Measurements from ENCODE around the gene SKA2.
"Not testable (repeated sequence)": the region's sequence is repeated elsewhere in the genome, so short reads cannot be mapped to it uniquely, and the experiment has no call there.

SKA2 gene

DNA sequence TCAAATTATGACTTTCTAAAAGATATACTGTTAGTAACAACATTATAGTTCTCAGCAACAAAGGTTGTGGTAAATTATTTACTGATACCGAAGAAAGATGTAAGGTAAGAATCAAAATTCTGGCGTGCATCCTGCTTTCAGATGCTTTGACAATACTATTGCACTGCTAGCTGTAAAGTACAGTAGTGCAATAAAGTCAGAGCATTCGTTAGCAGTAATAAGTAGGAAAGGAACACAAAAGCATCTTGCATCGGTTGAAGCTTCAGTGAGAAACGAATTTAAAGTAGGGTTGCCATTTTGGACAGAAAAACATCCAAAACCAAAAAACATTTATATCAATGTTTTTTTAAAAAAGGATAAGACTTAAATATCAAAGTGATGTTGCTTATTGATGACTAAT, 4.0 kb downstream of the SKA2 start:
- DNase-seq = no peak

DNA sequence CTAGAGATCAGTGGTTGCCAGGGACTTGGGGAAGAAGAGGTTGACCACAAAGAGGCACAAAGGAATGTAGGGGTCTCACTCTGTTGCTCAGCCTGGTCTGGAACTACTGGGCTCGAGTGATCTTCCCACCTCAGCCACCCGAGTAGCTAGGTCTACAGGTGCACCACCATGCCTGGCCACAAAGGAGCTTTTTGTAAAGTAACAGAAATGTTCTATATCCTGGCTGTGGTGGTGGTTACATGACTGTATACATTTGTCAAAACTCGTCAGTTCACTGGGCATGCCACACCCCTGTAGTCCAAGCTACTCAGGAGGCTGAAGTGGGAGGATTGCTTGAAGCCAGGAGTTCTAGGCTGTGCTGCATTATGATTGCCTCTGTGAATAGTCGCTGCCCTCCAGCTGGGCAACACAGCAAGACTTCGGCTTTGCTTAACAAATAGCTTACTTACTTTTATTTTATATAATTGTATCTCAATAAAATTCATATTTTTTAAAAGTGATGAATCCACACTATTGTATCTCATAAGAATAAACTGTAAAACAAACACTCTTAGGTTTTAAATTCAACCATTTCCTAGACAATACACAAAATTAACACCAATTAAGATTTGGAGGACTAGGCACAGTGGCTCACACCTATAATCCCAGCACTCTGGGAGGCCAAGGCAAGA, 5.0 kb downstream of the SKA2 start:
- no peak for DNase-seq

DNA sequence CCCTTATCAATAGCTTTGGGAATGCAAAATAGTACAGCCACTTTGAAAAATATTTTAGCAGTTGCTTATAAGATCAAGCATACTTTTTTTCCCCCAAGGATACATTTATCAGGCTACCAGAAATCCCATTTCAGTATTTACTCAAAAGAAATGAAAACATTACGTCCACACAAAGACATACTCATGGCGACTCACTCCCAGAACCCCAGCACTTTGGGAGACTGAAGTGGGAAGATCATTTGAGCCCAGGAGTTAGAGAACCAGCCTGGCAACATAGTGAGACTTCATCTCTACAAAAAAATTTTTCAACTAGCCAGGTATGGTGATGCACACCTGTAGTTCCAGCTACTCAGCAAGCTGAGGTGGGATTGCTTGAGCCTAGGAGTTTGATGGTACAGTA, 5.9 kb downstream of the SKA2 start:
- DNase-seq = no peak

DNA sequence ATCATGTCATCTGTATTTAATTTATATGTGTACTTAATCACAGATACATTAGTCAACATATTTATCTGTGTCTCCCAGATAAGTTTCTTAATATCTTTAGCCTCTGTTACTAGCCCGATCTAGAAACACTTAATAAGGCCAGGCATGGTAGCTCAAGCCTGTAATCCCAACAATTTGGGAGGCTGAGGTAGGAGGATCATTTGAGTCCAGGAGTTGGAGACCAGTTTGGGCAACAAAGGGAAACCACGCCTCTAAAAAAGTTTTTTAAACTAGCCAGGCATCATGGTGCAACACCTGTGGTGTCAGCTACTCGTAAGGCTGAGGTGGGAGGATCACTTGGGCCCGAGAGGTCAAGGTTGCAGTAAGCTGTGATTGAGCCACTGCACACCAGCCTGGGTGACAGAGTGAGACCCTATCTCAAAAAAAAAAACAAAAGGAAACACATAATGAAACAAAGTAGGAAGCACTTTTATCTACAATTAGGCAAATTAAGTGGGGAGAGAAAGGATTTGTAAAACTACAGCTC, 9.4 kb downstream of the SKA2 start:
- no peak for DNase-seq

DNA sequence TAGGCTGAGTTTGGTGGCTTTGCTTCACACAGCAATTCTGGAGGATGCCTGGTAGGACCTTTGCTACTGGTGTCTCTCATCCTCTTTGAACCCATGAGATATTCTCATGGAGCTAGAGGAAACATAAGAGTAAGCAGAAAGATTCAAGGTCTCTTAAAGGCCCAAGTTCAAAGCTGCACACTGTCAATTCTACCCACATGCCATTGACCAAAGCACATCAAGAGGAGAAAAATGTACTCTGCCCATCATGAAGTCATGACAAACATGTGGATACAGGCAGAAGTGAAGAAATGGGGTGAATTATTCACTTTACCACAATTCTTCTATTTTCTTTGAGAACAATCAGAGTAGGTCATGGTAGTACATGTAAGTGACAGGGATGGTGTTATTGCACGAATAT, 13.1 kb downstream of the SKA2 start:
- no peak for DNase-seq

DNA sequence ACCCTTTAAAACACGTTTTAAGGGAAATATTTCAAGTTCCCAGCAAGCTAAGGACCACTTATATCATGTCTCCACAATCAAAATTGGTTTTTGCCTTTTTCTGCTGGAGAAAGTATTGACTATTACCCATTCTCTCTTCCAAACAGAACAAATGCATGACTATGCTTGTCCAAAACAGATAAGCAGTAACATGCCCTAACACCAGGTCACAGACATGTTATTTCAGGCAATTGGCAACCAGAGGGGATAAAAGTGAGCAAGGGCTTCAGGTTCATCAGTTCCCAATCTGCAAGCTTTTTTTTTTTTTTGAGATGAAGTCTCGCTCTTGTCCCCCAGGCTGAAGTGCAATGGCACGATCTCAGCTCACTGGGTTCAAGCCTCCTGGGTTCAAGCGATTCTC, 15.0 kb downstream of the SKA2 start:
- DNase-seq = no peak

DNA sequence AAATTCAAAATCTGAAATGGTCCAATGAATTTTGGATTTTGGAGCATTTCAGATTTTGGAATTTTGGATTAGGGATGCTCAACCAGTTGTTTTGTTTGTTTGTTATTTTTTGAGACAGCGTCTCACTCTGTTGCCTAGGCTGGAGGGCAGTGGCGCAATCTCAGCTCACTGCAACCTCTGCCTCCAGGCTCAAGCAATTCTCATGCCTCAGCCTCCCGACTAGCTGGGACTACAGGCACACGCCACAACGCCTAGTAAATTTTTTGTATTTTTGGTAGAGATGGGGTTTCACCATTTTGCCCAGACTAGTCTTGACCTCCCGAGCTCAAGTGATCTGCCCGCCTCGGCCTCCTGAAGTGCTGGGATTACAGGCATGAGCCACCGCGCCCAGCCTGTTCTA, 16.6 kb downstream of the SKA2 start:
- not testable (repeated sequence) for DNase-seq

DNA sequence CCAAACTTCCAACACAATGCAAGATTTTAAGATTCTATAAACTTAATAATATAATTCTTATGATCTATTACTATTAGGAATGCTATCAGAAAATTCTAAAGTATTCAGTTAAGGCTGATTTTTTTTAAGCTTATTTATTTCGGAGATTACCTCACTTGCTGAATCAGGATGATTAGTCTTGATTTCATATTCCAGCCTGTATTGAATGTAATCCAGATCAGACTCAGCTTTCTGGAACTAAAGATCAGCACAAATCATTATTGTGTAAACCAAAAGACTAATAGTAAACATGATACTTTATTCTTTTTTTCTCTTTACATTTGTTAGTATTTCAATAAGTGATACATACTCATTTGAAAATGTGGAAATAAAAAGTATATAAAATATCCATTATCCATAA, 23.9 kb downstream of the SKA2 start:
- DNase-seq = no peak

DNA sequence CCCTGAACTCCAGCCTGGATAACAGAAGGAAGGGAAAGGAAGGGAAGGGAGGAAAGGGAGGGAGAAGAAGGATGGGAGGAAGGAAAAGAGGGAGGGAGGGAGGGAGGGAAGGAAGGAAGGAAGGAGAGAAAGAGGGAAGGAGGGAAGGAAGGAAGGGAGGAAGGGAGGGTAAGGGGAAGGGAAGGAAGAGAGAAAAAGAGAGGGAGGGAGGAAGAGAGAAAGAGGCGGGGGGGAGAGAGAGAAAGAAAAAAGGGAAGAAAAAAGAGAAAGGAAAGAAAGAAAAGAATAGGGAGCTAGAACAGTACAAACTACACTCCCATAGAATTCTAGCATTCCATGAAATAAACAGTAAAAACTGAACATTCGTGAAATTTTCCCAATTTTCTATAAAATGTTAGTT, 25.2 kb downstream of the SKA2 start:
- no peak for DNase-seq

DNA sequence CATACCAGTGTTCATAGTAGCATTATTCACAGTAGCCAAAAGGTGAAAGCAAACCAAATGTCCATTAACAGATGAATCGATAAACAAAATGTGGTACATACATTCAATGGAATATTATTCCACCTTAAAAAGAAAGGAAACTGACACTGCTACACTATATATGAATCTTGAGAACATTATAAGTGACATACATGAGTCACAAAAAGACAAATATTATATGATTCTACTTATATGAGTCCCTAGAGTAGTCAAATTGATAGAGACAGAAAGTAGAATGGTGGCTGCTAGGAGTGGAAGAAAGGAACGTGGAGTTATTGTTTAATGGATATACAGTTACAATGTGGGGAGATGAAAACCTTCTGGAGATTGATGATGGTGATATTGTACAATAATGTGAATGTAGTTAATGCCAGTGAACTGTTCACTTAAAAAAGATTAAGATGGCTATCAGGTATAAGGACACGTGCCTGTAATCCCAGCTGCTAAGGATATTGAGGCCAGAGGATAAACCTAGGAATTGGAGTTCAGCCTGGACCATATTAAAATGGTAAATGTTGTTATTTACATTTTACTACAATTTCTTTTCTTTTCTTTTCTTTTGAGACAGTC, 28.1 kb downstream of the SKA2 start:
- no peak for DNase-seq

DNA sequence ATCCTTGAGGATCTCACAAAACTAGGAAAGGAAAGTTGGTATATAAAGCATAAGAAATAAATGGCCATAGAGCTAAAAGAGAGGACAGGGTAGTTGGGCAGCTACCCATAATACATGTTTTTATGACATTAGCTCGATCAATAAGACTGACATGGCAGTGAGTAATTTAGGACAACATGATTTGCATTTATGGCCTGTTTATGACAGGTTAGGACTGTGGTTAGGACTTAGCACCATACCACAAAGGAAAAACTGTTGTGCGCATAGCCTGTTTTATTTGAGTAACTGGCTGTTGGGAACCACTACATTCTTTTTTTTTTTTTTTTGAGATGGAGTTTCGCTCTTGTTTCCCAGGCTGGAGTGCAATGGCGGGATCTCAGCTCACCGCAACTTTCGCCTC, 30.3 kb downstream of the SKA2 start:
- no peak for DNase-seq

DNA sequence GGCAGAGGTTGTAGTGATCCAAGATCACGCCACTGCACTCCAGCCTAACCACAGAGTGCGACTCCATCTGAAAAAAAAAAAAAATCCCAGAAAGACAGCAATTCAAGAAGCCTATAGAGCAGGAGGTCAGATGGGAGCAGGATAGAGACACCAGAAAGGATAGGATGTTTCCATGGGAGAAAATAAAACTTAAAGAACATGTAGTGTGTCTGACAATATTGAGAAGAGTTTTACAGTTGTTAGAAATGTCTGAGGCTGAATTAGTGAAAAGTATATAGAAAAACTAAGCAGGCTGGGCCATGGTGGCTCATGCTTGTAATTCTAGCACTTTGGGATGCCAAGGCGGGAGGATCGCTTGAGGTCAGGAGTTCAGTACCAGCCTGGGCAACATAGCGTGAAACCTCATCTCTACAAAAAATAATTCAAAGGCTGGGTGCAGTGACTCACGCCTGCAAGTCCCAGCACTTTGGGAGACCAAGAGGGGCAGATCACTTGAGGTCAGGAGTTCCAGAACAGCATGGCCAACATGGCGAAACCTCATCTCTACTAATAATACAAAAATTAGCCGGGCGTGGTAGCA, 33.0 kb downstream of the SKA2 start:
- no peak for DNase-seq

DNA sequence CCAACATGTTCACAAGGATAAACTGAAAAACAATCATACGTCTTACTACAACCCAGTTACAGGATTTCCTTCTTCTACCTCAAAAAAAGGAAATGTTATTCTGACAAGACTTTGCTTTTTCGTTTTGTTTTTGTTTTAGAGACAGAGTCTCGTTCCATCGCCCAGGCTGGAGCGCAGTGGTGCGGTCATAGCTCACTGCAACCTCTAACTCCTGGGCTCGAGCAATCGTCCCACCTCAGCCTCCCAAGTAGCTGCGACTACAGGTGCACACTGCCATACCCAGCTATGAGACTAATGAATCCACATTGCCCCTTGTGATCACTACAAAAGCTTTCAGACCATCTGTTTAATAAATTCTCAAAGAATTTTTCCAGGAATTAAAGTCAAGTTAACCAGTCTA, 39.5 kb downstream of the SKA2 start:
- DNase-seq = no peak

DNA sequence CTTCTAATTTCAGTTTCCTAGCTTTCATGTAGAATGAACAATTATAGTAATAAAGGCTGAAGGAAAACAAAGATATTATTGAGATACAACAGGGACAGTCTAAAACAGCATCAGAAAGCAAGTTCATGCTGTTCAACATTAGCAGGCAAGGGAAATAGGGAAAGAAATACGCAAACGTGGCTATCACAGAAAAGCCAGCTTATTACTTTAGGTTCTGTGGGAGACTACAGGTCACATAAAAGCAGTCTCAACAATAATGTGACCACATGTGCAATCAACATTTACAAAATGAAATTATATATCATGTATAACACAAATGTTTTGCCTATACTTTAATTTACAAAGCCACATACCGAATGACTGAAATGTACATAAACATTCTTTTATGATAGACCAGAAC, 43.4 kb downstream of the SKA2 start:
- no peak for DNase-seq

DNA sequence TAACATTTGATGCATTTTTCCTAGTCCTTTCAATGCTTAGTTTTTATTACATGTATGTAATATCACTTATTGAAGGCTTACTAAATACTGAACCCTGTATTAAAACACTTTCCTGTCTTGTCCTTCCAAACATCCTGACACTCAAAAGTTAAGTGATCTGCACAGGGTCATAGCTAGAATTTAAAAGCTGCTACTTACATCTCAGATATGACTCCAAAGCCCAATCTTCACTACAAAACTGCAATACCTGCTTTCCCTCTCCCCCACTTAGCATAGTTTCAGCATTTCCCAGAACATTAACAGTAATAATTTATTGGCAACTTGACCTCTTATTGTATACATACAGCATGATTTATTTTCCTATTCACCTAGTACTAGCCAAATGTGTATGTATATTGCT, 44.0 kb downstream of the SKA2 start:
- DNase-seq = no peak

DNA sequence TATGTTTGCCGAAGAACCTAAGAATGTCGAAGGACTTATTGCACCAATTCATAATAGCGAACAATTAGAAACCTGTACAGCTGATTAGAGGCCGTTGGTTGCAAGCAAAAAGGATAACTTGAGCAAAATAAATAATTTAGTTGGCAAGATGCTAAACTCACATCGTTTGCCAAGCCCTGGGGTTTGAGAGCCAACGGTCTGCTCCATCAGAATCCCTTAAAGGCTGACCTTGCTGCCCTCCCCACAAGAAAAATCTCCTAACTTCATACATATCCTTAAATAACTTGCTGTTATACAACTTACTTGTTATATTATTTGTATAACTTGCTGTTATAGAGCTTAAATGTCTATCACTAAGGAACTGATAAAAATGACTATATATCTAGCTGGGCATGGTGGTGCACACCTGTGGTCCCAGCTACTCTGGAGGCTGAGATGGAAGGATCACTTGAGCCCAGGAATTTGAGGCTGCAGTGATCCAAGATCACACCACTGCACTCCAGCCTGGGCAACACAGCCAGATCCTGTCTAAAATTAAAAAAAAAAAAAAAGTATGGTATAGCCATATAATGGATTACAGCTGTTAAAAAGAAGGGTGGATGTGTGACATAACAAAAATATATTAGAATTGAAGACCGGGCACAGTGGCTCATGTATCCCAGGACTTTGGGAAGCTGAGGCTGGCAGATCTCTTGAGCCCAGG, 46.4 kb downstream of the SKA2 start:
- DNase-seq = no peak

DNA sequence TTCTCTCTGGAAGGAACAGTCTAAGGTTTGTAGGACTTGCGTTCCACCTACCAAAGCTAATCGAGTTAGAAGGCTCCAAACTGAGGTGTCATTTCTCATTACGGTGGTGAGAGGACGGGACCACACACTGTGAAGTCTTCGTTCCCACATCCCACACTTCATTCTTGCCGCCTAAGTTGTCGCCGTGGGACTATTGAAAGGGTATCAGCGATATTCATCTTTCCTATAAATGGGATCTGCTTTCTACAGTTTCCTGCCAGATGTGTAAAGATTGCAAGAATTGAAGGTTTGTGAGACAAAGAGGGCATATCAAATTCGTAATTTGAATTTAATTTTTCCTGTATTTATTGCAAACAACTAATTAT, 47.7 kb downstream of the SKA2 start:
- DNase-seq = no peak

DNA sequence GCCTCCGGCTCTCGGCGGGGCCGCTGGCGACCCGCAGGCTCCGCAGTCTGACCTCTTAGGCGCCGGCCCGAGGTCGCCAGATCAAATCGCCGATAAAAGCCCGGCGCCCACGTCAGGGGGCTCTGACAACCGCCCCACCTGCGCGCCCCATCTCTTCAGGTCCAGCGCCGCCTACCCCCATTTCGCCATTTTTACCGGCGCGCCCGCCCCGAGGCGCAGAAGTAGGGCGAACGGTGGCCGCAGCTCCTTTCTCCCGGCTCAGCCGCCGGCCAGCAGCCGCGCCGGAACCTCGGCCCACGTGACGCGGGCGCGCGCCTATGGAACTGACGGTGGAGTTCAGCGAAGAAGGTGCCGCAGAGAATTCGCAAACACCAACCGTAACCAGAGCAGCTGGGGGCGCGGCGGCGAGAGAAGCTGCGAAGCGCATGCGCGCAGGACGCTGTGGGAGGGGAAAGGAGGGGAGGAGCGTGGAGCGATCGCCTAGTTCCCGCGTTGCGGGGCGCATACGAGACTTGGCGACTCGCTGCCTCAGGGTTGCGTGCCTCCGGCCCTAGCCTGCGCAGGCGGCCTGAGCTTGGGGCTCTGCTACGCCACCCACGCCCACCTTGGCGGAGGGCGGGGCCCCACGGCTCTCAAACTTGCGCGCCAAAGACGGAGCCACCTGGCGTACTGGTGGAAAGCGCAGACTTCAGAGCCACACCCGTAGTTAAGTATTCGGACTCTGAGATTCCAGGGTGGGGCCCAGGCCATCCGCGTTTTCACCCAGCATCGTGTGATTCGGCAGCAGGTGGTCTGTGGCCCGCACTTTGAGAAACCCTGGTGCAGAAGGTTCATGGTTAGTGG, 48.3 kb downstream of the SKA2 start, which contains the start of gene TRIM37:
TSS of gene TRIM37 (minus strand) at position 418 of the 843 bp plus-strand sequence. CDS start 419 bp downstream, outside the sequence.
- DNase-seq = peak; percentile 61

DNA sequence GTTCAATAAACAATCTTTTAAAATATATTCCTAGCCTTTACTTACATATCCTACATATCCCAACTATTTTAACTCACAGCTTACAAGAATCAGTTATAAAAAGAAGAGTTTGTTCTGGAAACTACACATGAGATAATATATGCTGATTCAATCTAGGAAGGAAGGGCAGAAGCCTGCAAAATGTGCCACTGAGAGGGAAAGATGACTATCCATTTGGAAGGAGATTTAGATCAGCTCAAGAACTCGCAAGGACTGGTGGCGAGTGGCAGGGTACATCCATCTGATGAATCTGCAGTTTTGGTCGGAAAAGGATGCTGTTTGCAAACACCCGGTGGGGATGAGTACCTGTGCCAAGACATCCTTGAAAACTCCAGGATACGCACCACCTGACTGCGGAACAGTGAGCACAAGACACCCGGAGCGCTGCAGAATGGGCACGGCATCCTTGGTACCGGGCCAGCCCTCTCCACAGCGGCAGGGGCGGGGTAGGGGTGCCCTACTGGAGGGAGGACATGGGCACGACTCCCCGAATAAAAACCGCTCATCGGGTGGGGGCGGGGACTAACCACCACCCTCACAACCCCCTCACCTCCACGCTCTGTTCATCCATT, 49.0 kb downstream of the SKA2 start:
- no peak for DNase-seq

DNA sequence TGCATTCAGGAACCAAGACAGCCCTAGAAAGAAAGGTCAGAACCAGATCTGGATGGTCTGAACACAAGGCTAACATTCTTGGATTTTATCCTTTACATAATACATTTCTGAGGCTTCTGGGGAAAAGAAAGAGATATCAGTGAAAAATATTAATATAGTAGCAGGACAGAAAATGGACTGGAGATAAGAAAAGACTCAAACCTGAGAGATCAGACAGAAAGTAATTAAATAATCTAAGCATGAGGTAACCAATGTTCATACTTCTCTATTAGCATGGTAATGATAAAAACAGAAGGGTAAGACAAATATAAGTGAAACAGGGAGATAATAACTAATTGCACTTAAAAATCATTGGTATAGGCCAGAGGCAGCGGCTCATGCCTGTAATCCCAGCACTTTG, 53.8 kb downstream of the SKA2 start:
- DNase-seq = no peak

DNA sequence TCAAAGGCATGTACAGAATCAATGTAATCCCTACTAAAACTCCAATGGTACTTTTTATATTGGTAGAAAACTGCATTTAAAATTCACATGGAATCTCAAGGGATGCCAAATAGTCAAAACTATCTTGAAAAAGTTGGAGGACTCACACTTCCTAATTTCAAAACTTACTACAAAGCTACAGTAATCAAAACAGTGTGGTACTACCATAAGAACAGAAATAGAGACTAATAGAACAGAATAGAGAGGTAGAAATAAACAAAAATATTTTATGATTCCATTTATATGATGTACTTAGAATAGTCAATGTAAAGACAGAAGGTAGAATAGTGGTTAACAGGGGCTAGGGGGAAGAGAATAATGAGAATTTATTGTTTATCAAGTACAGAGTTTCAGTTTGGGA, 57.1 kb downstream of the SKA2 start:
- no peak for DNase-seq

DNA sequence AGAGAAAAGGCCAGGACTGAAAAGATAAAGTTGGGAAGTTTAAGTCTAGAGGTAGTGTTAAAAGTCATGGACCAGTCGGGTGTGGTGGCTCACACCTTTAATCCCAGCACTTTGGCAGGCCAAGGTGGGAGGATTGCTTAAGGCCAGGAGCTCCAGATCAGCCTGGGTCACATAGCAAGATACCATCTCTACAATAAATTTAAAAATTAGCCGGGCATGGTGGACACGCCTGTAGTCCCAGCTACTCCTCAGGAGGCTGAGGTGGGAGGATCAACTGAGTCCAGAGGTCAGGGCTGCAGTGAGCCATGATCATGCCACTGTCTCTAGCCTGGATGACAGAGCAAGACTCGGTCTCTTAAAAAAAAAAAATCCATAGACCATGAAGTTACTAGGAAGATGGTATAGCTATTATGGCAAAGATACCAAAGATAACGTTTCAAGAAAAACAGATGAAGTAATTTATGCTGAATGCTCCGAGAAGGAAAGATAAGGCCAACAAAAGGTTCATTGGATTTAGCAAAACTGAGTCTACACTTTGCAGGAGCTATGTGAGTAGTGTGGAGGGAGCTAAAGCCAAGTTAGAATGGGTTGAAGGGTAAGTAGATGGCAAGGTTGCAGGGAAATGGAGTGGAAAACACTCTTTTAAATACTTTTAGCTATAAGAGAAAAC, 60.0 kb downstream of the SKA2 start:
- no peak for DNase-seq

Measured in 8988T (cell line).